Panc1 (cell line): Measurements from ENCODE around the gene SLC11A1. TPM values are rescaled to one million over a fixed set of nuclear protein-coding genes. Genes with fewer than 3 reads are reported as not detected.

Source experiments
- ATAC-seq: fragments of 200-7000 bp; cut with Tn5 transposase; 2 replicates; pipeline ENCODE4 v1.9.1; 2020; ENCODE audit warnings: mild to moderate bottlenecking, moderate library complexity
- BruUV-seq: library from RNA; stranded (reverse); fragments of 400-500 nt; replicated peaks from 2 replicates; lab custom pipeline; 2021; lab: Mats Ljungman, UMichigan
- CTCF ChIA-PET: fragments of 300-600 bp; sonication (Branson Sonifier 250); formaldehyde crosslinking; loops from one replicate; lab custom pipeline; 2022; ENCODE audit warnings: antibody characterized with exemption; lab: Charles Lee
- POLR2A ChIA-PET: fragments of 300-600 bp; sonication (Branson Sonifier 250); formaldehyde crosslinking; loops from one replicate; lab custom pipeline; 2022; ENCODE audit warnings: antibody characterized with exemption; lab: Charles Lee
- DNase-seq: peaks from one replicate; pipeline ENCODE4 v3.0.0-alpha.2; 2010; ENCODE audit warnings: low read depth, low spot score
- H3K27ac ChIP-seq: 2 replicates; pipeline ENCODE4 v1.5.1; 2011; ENCODE audit warnings: mild to moderate bottlenecking, low read length, inconsistent platforms
- H3K27me3 ChIP-seq: fragments of 200-500 bp; sonication (Bioruptor generic); 2 replicates; pipeline ENCODE4 v1.6.0; 2014; ENCODE audit warnings: low read length, inconsistent platforms; ENCODE audit not compliant: control insufficient read depth, insufficient read depth
- H3K36me3 ChIP-seq: fragments of 200-500 bp; sonication (Bioruptor generic); 2 replicates; pipeline ENCODE4 v1.5.1; 2014; ENCODE audit warnings: inconsistent platforms, mild to moderate bottlenecking, low read length, moderate library complexity; ENCODE audit not compliant: control insufficient read depth, insufficient read depth
- H3K4me1 ChIP-seq: 2 replicates; pipeline ENCODE4 v1.5.1; 2011; ENCODE audit warnings: inconsistent platforms, mild to moderate bottlenecking, low read length, moderate library complexity; ENCODE audit not compliant: control insufficient read depth, insufficient read depth
- H3K4me3 ChIP-seq, 2 experiments: 2 replicates each; pipeline ENCODE4 v1.5.1; 2011 to 2012; ENCODE audit warnings: low read depth in 2 of 2, low read length in 2 of 2, mild to moderate bottlenecking in 2 of 2, inconsistent platforms in 1 of 2, moderate library complexity in 1 of 2
- H3K9me3 ChIP-seq: fragments of 200-500 bp; sonication (Bioruptor generic); 2 replicates; pipeline ENCODE4 v1.5.1; 2014; ENCODE audit warnings: low read depth, mild to moderate bottlenecking, inconsistent platforms, low read length, moderate library complexity; ENCODE audit not compliant: control insufficient read depth, insufficient read depth
- POLR2AphosphoS5 ChIP-seq: IDR thresholded peaks from 2 replicates; pipeline ENCODE4 v1.6.1; 2012; ENCODE audit warnings: mild to moderate bottlenecking, low read depth, low read length, moderate library complexity
- SIN3A ChIP-seq: IDR thresholded peaks from 2 replicates; pipeline ENCODE4 v1.6.1; 2012; ENCODE audit warnings: low read depth, mild to moderate bottlenecking, low read length, moderate library complexity, borderline replicate concordance; ENCODE audit not compliant: insufficient read depth
- TCF7L2 ChIP-seq: IDR thresholded peaks from 2 replicates; pipeline ENCODE4 v1.6.1; 2011; ENCODE audit warnings: mild to moderate bottlenecking, low read depth, low read length, inconsistent platforms
- in situ Hi-C: cut with HindIII; loops from 2 replicates; pipeline ENCODE4 v1.10.0; 2016; ENCODE audit warnings: low sequenced_read_pairs, low pct_unique_long_range_greater_than_20kb
- intact Hi-C: fragments of 100-400 bp; cut with micrococcal nuclease; formaldehyde crosslinking; loops from one replicate; pipeline ENCODE4 v1.10.0; 2022; ENCODE audit not compliant: unreplicated experiment
- total RNA-seq: library from RNA; stranded (reverse); gene quantifications from one replicate; pipeline ENCODE4 v1.2.1, GENCODE V29; 2021; ENCODE audit not compliant: unreplicated experiment
- TF ChIP-seq, protein P1 (sequence below), 2 experiments: IDR thresholded peaks; 2 replicates each; pipeline ENCODE4 v1.6.1; 2011 to 2012; ENCODE audit warnings: low read depth in 2 of 2, control low read depth in 1 of 2, low read length in 1 of 2, mild to moderate bottlenecking in 1 of 2, moderate library complexity in 1 of 2; ENCODE audit not compliant: insufficient read depth in 1 of 2
- TF ChIP-seq, protein P2 (sequence below): fragments of 450-650 bp; IDR thresholded peaks from 2 replicates; pipeline ENCODE4 v1.5.1; 2017; ENCODE audit warnings: mild to moderate bottlenecking

SLC11A1 gene
- total RNA-seq, 1 experiment from 2014 or later: 0.31 TPM

DNA sequence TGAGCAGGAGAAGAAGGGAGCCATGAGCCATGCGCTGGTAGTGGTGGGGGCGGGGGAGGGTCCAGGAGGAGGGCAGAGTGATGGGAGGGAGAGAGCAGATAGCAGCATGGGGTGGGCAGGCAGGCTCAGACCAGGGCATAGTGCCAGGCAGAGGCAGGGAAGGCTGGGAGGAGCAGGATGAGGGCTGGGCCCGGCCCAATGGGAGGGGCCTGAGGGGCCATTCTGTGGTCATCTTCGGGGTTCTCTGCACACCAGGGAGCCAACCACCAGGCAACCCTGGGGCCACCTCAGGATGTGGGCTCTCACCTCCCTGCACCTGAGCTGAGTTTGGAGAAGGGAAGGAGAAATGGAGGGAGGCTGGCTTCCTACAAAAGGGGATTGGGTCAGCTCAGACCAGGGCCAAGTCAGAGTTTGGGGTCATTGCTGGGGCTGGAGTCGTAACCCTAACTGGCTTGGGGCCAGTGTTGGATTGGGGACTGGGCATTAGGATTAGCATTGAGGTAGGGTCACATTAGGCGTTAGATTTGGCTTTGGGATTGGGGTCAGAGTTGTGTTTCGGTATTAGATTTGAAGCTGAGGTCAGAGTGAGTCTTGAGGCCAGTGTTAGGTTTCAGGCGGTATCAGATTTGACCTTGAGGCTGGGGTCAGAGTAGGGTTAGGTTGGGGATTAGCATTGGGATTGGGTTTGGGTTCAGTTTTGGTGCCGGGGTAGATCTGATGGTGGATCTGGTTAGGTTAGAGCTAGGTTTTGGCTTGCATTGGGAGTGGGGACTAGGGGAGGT lies 48.0 kb downstream of the SLC11A1 start:
- in situ Hi-C loops (no loop called here), intact Hi-C loops (no loop called here)
- Histone ChIP-seq H3K4me1 (no peaks in the 10 kb centered on the region), H3K27ac (no peak overlapping the region), H3K4me3 (no peak overlapping the region), H3K27me3 (no peaks in the 10 kb centered on the region), H3K36me3 (no peaks in the 10 kb centered on the region), H3K9me3 (no peaks in the 10 kb centered on the region)
- ATAC-seq (no peak), DNase-seq (no peak)
- no TSS peak for BruUV-seq
- no peak for TF ChIP-seq SIN3A
- TF ChIP-seq POLR2AphosphoS5: no peak
- TF ChIP-seq TCF7L2: no peak
- TF ChIP-seq, protein P1, sequence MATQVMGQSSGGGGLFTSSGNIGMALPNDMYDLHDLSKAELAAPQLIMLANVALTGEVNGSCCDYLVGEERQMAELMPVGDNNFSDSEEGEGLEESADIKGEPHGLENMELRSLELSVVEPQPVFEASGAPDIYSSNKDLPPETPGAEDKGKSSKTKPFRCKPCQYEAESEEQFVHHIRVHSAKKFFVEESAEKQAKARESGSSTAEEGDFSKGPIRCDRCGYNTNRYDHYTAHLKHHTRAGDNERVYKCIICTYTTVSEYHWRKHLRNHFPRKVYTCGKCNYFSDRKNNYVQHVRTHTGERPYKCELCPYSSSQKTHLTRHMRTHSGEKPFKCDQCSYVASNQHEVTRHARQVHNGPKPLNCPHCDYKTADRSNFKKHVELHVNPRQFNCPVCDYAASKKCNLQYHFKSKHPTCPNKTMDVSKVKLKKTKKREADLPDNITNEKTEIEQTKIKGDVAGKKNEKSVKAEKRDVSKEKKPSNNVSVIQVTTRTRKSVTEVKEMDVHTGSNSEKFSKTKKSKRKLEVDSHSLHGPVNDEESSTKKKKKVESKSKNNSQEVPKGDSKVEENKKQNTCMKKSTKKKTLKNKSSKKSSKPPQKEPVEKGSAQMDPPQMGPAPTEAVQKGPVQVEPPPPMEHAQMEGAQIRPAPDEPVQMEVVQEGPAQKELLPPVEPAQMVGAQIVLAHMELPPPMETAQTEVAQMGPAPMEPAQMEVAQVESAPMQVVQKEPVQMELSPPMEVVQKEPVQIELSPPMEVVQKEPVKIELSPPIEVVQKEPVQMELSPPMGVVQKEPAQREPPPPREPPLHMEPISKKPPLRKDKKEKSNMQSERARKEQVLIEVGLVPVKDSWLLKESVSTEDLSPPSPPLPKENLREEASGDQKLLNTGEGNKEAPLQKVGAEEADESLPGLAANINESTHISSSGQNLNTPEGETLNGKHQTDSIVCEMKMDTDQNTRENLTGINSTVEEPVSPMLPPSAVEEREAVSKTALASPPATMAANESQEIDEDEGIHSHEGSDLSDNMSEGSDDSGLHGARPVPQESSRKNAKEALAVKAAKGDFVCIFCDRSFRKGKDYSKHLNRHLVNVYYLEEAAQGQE (IDR thresholded peaks at IDR 0.05; ENCODE audit: insufficient read depth in 1 of 2, low read depth in 2 of 2, low read length in 1 of 2): no peak
- TF ChIP-seq, protein P2, sequence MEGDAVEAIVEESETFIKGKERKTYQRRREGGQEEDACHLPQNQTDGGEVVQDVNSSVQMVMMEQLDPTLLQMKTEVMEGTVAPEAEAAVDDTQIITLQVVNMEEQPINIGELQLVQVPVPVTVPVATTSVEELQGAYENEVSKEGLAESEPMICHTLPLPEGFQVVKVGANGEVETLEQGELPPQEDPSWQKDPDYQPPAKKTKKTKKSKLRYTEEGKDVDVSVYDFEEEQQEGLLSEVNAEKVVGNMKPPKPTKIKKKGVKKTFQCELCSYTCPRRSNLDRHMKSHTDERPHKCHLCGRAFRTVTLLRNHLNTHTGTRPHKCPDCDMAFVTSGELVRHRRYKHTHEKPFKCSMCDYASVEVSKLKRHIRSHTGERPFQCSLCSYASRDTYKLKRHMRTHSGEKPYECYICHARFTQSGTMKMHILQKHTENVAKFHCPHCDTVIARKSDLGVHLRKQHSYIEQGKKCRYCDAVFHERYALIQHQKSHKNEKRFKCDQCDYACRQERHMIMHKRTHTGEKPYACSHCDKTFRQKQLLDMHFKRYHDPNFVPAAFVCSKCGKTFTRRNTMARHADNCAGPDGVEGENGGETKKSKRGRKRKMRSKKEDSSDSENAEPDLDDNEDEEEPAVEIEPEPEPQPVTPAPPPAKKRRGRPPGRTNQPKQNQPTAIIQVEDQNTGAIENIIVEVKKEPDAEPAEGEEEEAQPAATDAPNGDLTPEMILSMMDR: no peak
- ChIA-PET POLR2A (no interaction called here), CTCF (no interaction called here)

DNA sequence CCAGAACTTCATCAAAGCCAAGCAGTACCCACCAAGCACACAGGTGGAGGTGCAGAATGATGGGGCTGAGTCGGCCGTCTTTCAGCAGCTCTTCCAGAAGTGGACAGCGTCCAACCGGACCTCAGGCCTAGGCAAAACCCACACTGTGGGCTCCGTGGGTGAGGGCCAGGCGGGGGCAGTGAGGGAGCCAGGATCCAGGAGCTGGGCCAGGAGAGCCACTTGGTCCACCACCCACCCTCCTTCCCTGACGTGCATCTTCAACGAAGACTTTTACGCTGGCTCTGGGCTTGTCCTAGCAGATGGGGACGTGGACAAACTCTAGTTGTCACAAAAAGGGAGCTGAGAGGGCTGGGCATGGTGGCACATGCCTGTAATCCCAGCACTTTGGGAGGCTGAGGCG lies 48.6 kb downstream of the SLC11A1 start:
- CTCF ChIA-PET: no interaction called here
- TF ChIP-seq, protein P2: no peak
- TF ChIP-seq, protein P1 (IDR thresholded peaks at IDR 0.05; ENCODE audit: insufficient read depth in 1 of 2, low read depth in 2 of 2, low read length in 1 of 2): no peak
- TF ChIP-seq TCF7L2 (no peak), SIN3A (no peak), POLR2AphosphoS5 (no peak)
- DNase-seq (no peak), ATAC-seq (no peak)
- no peaks in the 10 kb centered on the region for H3K36me3 ChIP-seq
- BruUV-seq: no TSS peak
- no peaks in the 10 kb centered on the region for H3K27me3 ChIP-seq
- POLR2A ChIA-PET: no interaction called here
- in situ Hi-C loops (no loop called here), intact Hi-C loops (no loop called here)
- H3K27ac ChIP-seq: no peak overlapping the region
- H3K4me3 ChIP-seq: no peak overlapping the region
- no peaks in the 10 kb centered on the region for H3K9me3 ChIP-seq
- H3K4me1 ChIP-seq: no peaks in the 10 kb centered on the region
